ENCODE data around the gene ENTPD2.

DNA sequence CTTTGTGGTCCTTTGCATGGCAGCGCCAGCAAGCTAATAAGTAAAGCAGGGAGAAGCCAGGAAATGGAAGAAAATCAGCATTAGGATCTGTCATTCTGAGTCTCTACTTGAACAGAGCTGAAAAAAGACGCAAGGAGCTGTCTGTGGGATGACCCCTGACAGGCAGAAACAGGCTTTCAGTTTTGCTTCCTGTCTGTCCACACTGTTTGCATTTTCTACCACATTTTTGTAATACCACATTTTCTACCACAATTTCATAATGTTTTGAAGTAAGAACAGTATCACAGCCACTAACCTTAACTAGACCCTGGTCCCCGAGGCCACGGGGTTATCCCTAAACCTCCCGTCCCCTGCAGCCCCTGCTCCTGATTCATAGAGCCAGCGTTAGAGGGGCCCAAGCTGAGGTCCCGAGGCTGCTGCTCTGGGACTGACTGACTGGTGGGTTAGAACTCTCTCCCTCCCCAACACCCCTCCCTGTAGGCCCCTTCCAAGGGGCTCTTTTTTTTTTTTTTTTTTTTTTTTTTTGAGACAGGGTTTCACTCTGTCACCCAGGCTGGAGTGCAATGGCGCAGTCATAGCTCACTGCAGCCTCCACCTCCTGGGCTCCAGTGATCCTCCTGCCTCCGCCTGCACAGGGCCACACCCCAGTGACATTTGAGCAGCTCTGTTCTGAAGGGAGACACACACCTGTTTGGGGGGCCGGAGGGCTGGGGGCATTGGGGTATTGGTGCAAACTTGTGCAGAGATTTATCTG is 53.5 kb downstream of the ENTPD2 start:
- no peak for TF ChIP-seq POLR2AphosphoS5 (IDR thresholded peaks at IDR 0.05; ENCODE audit: borderline replicate concordance, low read depth, low read length)
- TF ChIP-seq EZH2 (IDR thresholded peaks at IDR 0.05): no peak

All from SK-N-MC (cell line).